D721Med (cell line): Measurements from ENCODE around the gene RGP1.

Experiments used
- DNase-seq: peaks from one replicate; pipeline ENCODE4 v3.0.0; 2011; ENCODE audit warnings: low spot score; ENCODE audit not compliant: insufficient read length
- FAIRE-seq: peaks from 2 replicates; lab custom pipeline; 2011; peaks lifted over from hg19 to GRCh38; lab: Jason Lieb, UNC
- CTCF ChIP-seq: IDR thresholded peaks from 2 replicates; pipeline ENCODE4 v1.5.1; 2012; ENCODE audit warnings: mild to moderate bottlenecking, control low read depth; ENCODE audit not compliant: insufficient read depth; ENCODE audit errors: missing control alignments

Gene RGP1

GRCh38 chr9:35771075-35771433 lies 22.0 kb downstream of the RGP1 start:
- no peak for TF ChIP-seq CTCF
- no peak for FAIRE-seq

GRCh38 chr9:35771534-35771933 lies 22.4 kb downstream of the RGP1 start:
- no peak for DNase-seq
- no peak for FAIRE-seq
- no peak for TF ChIP-seq CTCF

More at GRCh38 chr9:35771075-35771433, 22.0 kb downstream of the RGP1 start:
- no peak for DNase-seq

- no peak for TF ChIP-seq CTCF
- no peak for DNase-seq
- no peak for FAIRE-seq
These were observed 22.9 kb downstream of the RGP1 start for GRCh38 chr9:35771943-35772342.

DNA sequence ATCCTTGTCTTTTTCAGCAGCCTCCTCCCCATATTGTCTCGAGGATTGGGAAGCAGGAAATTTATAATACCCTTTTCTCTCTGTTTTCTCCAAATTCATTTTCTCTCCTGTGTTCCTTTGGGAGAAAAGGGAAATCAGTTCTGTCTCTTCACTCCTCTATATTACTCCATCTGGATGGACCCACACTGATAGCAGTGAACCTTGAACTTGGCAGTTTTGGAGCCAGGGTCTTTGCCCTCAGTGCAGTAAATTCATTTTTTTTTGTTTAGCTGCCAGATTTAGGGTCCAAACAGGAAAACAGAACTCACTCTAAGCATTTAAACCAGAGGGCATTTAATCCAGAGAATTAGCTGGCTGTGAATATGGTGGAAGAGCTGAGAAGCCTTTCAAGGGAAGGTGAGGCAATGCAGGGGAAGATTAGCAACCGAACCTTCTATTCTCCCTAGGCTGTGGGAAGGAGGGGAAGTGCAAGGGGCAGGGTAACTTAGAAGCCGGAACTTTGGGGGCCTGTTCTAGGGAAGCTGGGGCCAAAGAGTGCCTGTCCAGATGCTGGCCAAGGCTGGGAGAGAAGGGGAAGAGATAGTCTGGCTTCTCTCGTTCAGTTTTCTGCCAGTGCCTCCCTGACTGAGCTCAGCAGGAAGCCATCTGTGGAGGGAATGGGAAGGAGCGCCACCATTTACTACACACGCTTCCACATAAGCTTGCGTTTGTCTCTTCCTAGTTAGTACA lies 26.0 kb downstream of the RGP1 start:
- TF ChIP-seq CTCF: no peak
- no peak for DNase-seq
- no peak for FAIRE-seq

GRCh38 chr9:35776018-35776417 lies 26.9 kb downstream of the RGP1 start:
- FAIRE-seq (no peak), DNase-seq (no peak)
- TF ChIP-seq CTCF: no peak

- FAIRE-seq: no peak
- no peak for TF ChIP-seq CTCF
- DNase-seq: no peak
These were observed 29.4 kb downstream of the RGP1 start for GRCh38 chr9:35778496-35778895.

GRCh38 chr9:35781066-35781465 lies 32.0 kb downstream of the RGP1 start:
- DNase-seq (no peak), FAIRE-seq (no peak)
- no peak for TF ChIP-seq CTCF
